HCT116 (cell line): Measurements from ENCODE around the gene TERT. TPM values are rescaled to one million over a fixed set of nuclear protein-coding genes. Genes with fewer than 3 reads are reported as not detected.

ENCODE experiments used
- ATAC-seq: fragments of 200-7000 bp; cut with Tn5 transposase; 2 replicates; pipeline ENCODE4 v1.9.1; 2020; ENCODE audit warnings: mild to moderate bottlenecking, moderate library complexity
- BruUV-seq: library from RNA; stranded (reverse); fragments of 400-500 nt; replicated peaks from 2 replicates; lab custom pipeline; 2021; lab: Mats Ljungman, UMichigan
- CTCF ChIA-PET: fragments of 300-600 bp; sonication (Branson Sonifier 250); formaldehyde crosslinking; loops from one replicate; lab custom pipeline; 2021; ENCODE audit warnings: antibody characterized with exemption; lab: Charles Lee
- POLR2A ChIA-PET: fragments of 300-600, 350-600 bp; sonication (Branson Sonifier 250); formaldehyde crosslinking; loops from one replicate; lab custom pipeline; 2021; ENCODE audit warnings: antibody characterized with exemption; lab: Charles Lee
- RAD21 ChIA-PET, 2 experiments: fragments of 300-600 bp; sonication (Branson Sonifier 250); formaldehyde crosslinking; loops; one replicate each; lab custom pipeline; 2023; ENCODE audit warnings: low total read pairs in 2 of 2; ENCODE audit not compliant: uncharacterized antibody in 2 of 2, unreplicated experiment in 2 of 2, low non-redundant PET in 1 of 2; lab: Charles Lee
- DNase-seq: peaks from one replicate; pipeline ENCODE4 v3.0.0-alpha.2; 2010; ENCODE audit warnings: low read depth, low spot score
- H2AFZ ChIP-seq: fragments of 200-600 bp; shearing (Covaris generic), sonication (generic); 2 replicates; pipeline ENCODE4 v1.6.1; 2017; ENCODE audit warnings: low read depth, mixed run types, mixed read lengths, antibody characterized with exemption, low read length; ENCODE audit not compliant: poor library complexity, severe bottlenecking
- H3K27ac ChIP-seq: 2 replicates; pipeline ENCODE4 v1.5.1; 2012; ENCODE audit warnings: low read depth, low read length
- H3K27me3 ChIP-seq: fragments of 200-600 bp; sonication (generic); 2 replicates; pipeline ENCODE4 v1.6.1; 2016; ENCODE audit warnings: mixed run types, low read length, mixed read lengths; ENCODE audit not compliant: insufficient read depth
- H3K36me3 ChIP-seq, 2 experiments: fragments of 200-500 bp in 1 of 2; fragments of 200-600 bp in 1 of 2; sonication (Bioruptor generic) in 1 of 2; sonication (generic) in 1 of 2; 2 replicates each; pipeline versions ENCODE4 v1.5.1 to v1.6.1; 2014 to 2016; ENCODE audit warnings: low read length in 2 of 2, inconsistent platforms in 1 of 2, mixed read lengths in 1 of 2, mixed run types in 1 of 2; ENCODE audit not compliant: insufficient read depth in 2 of 2, control insufficient read depth in 1 of 2
- H3K4me1 ChIP-seq, 2 experiments: fragments of 200-600 bp in 1 of 2; sonication (generic) in 1 of 2; 2 replicates each; pipeline versions ENCODE4 v1.5.1 to v1.6.1; 2012 to 2017; ENCODE audit warnings: low read length in 2 of 2, inconsistent platforms in 1 of 2, mild to moderate bottlenecking in 1 of 2, mixed read lengths in 1 of 2, mixed run types in 1 of 2, moderate library complexity in 1 of 2; ENCODE audit not compliant: insufficient read depth in 2 of 2, control insufficient read depth in 1 of 2
- H3K4me2 ChIP-seq: fragments of 200-600 bp; sonication (generic); 2 replicates; pipeline ENCODE4 v1.6.1; 2017; ENCODE audit warnings: mixed run types, low read length, mixed read lengths
- H3K4me3 ChIP-seq, 2 experiments: fragments of 200-600 bp in 1 of 2; sonication (generic) in 1 of 2; replicated peaks in 1 of 2; 2 replicates each; pipeline ENCODE4 v1.5.1; 2011 to 2016; ENCODE audit warnings: low read length in 2 of 2, control low read depth in 1 of 2, low read depth in 1 of 2, mild to moderate bottlenecking in 1 of 2, mixed read lengths in 1 of 2, mixed run types in 1 of 2
- H3K79me2 ChIP-seq: fragments of 200-600 bp; sonication (generic); 2 replicates; pipeline ENCODE4 v1.6.1; 2017; ENCODE audit warnings: mild to moderate bottlenecking, mixed run types, low read length, moderate library complexity, mixed read lengths; ENCODE audit not compliant: insufficient read depth
- H3K9ac ChIP-seq: fragments of 200-600 bp; sonication (generic); 2 replicates; pipeline ENCODE4 v1.6.1; 2016; ENCODE audit warnings: low read length, mixed read lengths
- H3K9me2 ChIP-seq: fragments of 200-600 bp; sonication (generic), shearing (Covaris generic); 2 replicates; pipeline ENCODE4 v1.6.1; 2017; ENCODE audit warnings: mixed run types, mild to moderate bottlenecking, moderate library complexity; ENCODE audit not compliant: insufficient read depth
- H3K9me3 ChIP-seq, 2 experiments: fragments of 200-500 bp in 1 of 2; fragments of 200-600 bp in 1 of 2; sonication (Bioruptor generic) in 1 of 2; sonication (generic) in 1 of 2; 2 replicates each; pipeline ENCODE4 v1.6.1; 2014 to 2017; ENCODE audit warnings: low read length in 2 of 2, mixed read lengths in 2 of 2, inconsistent platforms in 1 of 2, low read depth in 1 of 2, mild to moderate bottlenecking in 1 of 2, mixed run types in 1 of 2, moderate library complexity in 1 of 2; ENCODE audit not compliant: control insufficient read depth in 1 of 2, insufficient read depth in 1 of 2
- H4K20me1 ChIP-seq: fragments of 200-600 bp; sonication (generic), shearing (Covaris generic); 2 replicates; pipeline ENCODE4 v1.6.1; 2017; ENCODE audit warnings: mixed run types, mild to moderate bottlenecking, moderate library complexity; ENCODE audit not compliant: insufficient read depth
- ATF3 ChIP-seq: IDR thresholded peaks from 2 replicates; pipeline ENCODE4 v1.6.1; 2012
- CBX3 ChIP-seq: IDR thresholded peaks from 2 replicates; pipeline ENCODE4 v1.6.1; 2012; ENCODE audit warnings: low read depth
- CEBPB ChIP-seq: IDR thresholded peaks from 2 replicates; pipeline ENCODE4 v1.6.1; 2012; ENCODE audit warnings: low read depth
- EGR1 ChIP-seq: IDR thresholded peaks from 2 replicates; pipeline ENCODE4 v1.6.1; 2012; ENCODE audit warnings: low read depth
- EZH2 ChIP-seq: fragments of 200-600 bp; sonication (generic); IDR thresholded peaks from 2 replicates; pipeline ENCODE4 v1.6.1; 2017; ENCODE audit warnings: antibody characterized with exemption, mixed run types
- FOSL1 ChIP-seq: IDR thresholded peaks from 2 replicates; pipeline ENCODE4 v1.6.1; 2012; ENCODE audit warnings: low read depth
- JUND ChIP-seq: IDR thresholded peaks from 2 replicates; pipeline ENCODE4 v1.6.1; 2012
- POLR2A ChIP-seq: IDR thresholded peaks from 2 replicates; pipeline ENCODE4 v1.7.0; 2011; ENCODE audit warnings: borderline replicate concordance; ENCODE audit not compliant: insufficient read depth, insufficient read length; ENCODE audit errors: extremely low read depth
- POLR2AphosphoS5 ChIP-seq: IDR thresholded peaks from 2 replicates; pipeline ENCODE4 v1.6.1; 2011; ENCODE audit warnings: mild to moderate bottlenecking, low read depth, low read length, moderate library complexity
- RAD21 ChIP-seq: IDR thresholded peaks from 2 replicates; pipeline ENCODE4 v1.6.1; 2012; ENCODE audit warnings: low read depth, mild to moderate bottlenecking
- REST ChIP-seq: IDR thresholded peaks from 2 replicates; pipeline ENCODE4 v1.6.1; 2012; ENCODE audit warnings: low read depth
- SIN3A ChIP-seq: IDR thresholded peaks from 2 replicates; pipeline ENCODE4 v1.6.1; 2012; ENCODE audit warnings: low read depth
- SP1 ChIP-seq: IDR thresholded peaks from 2 replicates; pipeline ENCODE4 v1.6.1; 2012; ENCODE audit warnings: low read depth
- SRF ChIP-seq: IDR thresholded peaks from 2 replicates; pipeline ENCODE4 v1.6.1; 2012; ENCODE audit warnings: low read depth
- TCF7L2 ChIP-seq: IDR thresholded peaks from 2 replicates; pipeline ENCODE4 v1.7.0; 2011; ENCODE audit warnings: borderline replicate concordance, inconsistent platforms; ENCODE audit not compliant: insufficient read depth, insufficient read length; ENCODE audit errors: extremely low read depth
- YY1 ChIP-seq: IDR thresholded peaks from 2 replicates; pipeline ENCODE4 v1.6.1; 2011; ENCODE audit warnings: low read length, low read depth, moderate library complexity, mild to moderate bottlenecking; ENCODE audit not compliant: insufficient replicate concordance; ENCODE audit errors: extremely low read depth
- ZBTB33 ChIP-seq: IDR thresholded peaks from 2 replicates; pipeline ENCODE4 v1.6.1; 2011; ENCODE audit warnings: mild to moderate bottlenecking, low read length, moderate library complexity; ENCODE audit not compliant: insufficient replicate concordance; ENCODE audit errors: extremely low read depth
- ZFX ChIP-seq: fragments of 450-650 bp; IDR thresholded peaks from 2 replicates; pipeline ENCODE4 v1.6.1; 2017
- ZNF274 ChIP-seq: fragments of 200-500 bp; sonication (Bioruptor generic); IDR thresholded peaks from 2 replicates; pipeline ENCODE4 v1.6.1; 2014; ENCODE audit warnings: mild to moderate bottlenecking, low read depth, low read length, inconsistent platforms
- intact Hi-C: fragments of 100-400 bp; cut with micrococcal nuclease; formaldehyde crosslinking; loops from 2 replicates; pipeline ENCODE4 v1.10.0; 2022
- total RNA-seq: library from RNA; stranded (reverse); gene quantifications from one replicate; pipeline ENCODE4 v1.2.1, GENCODE V29; 2021; ENCODE audit not compliant: unreplicated experiment

Gene TERT
- total RNA-seq, 1 experiment from 2014 or later, result 6.9 TPM

GRCh38 chr5:1220351-1220750 lies 74.5 kb downstream of the TERT start:
- POLR2A ChIA-PET, result no interaction called here
- RAD21 ChIA-PET, result no interaction called here

More at GRCh38 chr5:1220351-1220750, 74.5 kb downstream of the TERT start:
- TF ChIP-seq SIN3A, result no peak
- TF ChIP-seq REST, result no peak
- TF ChIP-seq ZNF274, result no peak
- TF ChIP-seq SP1, result no peak
- TF ChIP-seq CEBPB, result no peak
- no peak for TF ChIP-seq FOSL1
- TF ChIP-seq SRF, result no peak
- no peak for TF ChIP-seq JUND
- TF ChIP-seq CBX3, result no peak
- no peak for TF ChIP-seq YY1
- no peak for TF ChIP-seq POLR2A
- TF ChIP-seq ZFX, result no peak
- TF ChIP-seq EZH2, result no peak
- TF ChIP-seq TCF7L2, result no peak
- no peak for TF ChIP-seq ATF3
- no peak for TF ChIP-seq RAD21
- no peak for TF ChIP-seq EGR1
- TF ChIP-seq ZBTB33, result no peak
- TF ChIP-seq POLR2AphosphoS5, result no peak
- Histone ChIP-seq H4K20me1 (no peaks in the 10 kb centered on the region), H3K4me1 (peaks cover 0 to 5% of the 10 kb centered on the region in 2 experiments; a peak in 1 of 4 replicates), H3K79me2 (no peaks in the 10 kb centered on the region), H2AFZ (no peak overlapping the region), H3K4me2 (no peak overlapping the region), H3K9me3 (no peaks in the 10 kb centered on the region; a peak in 1 of 4 replicates), H3K4me3 (no peak overlapping the region), H3K27me3 (no peaks in the 10 kb centered on the region), H3K9ac (no peak overlapping the region), H3K36me3 (no peaks in the 10 kb centered on the region), H3K9me2 (no peaks in the 10 kb centered on the region), H3K27ac (no peak overlapping the region)
- CTCF ChIA-PET, result no interaction called here
- ATAC-seq (no peak), DNase-seq (no peak)
- no TSS peak for BruUV-seq
- intact Hi-C loops, result no loop called here
